Measurements from ENCODE around the gene COL4A2.

GRCh38 chr13:110265682-110266430 lies 41.2 kb upstream of the COL4A2 start:
- TF ChIP-seq ZNF274 (IDR thresholded peaks at IDR 0.05; ENCODE audit: low read depth, low read length), result no peak
- no peak for TF ChIP-seq YY1 (IDR thresholded peaks at IDR 0.05; ENCODE audit: insufficient read depth, insufficient read length)
- no peak for TF ChIP-seq SUZ12 (IDR thresholded peaks at IDR 0.05; ENCODE audit: extremely low read depth, insufficient read depth, insufficient read length)
